Stimulated activated naive B cell treated with anti-CD40 and anti-IgM and Interleukin-4, amounts not matched to agents 10 μg/mL and 1 μg/mL and 100 μg/mL, for 72 hours (primary cell): Measurements from ENCODE around the gene EIF2AK3.

Source experiments
- ATAC-seq, 2 donors: fragments of 150-1000 bp; cut with Tn5 transposase; replicated peaks; 2 replicates each; pipeline ENCODE4 v1.10.0; 2021; ENCODE audit warnings: moderate library complexity in 1 of 2
- DNase-seq: peaks from one replicate; pipeline ENCODE4 v3.0.0; 2021
- H3K27ac Mint-ChIP-seq: one replicate; pipeline ENCODE4 v1.8.0; 2022; ENCODE audit warnings: mild to moderate bottlenecking, mixed read lengths
- H3K27me3 Mint-ChIP-seq, 2 donors: one replicate each; pipeline ENCODE4 v1.8.0; 2022; ENCODE audit warnings: mixed read lengths in 2 of 2
- H3K36me3 Mint-ChIP-seq, 2 donors: one replicate each; pipeline ENCODE4 v1.8.0; 2022; ENCODE audit warnings: mixed read lengths in 2 of 2, mild to moderate bottlenecking in 1 of 2
- H3K4me1 Mint-ChIP-seq, 2 donors: one replicate each; pipeline ENCODE4 v1.8.0; 2022; ENCODE audit warnings: mixed read lengths in 2 of 2, mild to moderate bottlenecking in 1 of 2
- H3K4me3 Mint-ChIP-seq, 2 donors: one replicate each; pipeline ENCODE4 v1.8.0; 2022; ENCODE audit warnings: mild to moderate bottlenecking in 2 of 2, mixed read lengths in 2 of 2, moderate library complexity in 1 of 2
- H3K9me3 Mint-ChIP-seq, 2 donors: one replicate each; pipeline ENCODE4 v1.8.0; 2022; ENCODE audit warnings: mixed read lengths in 2 of 2, mild to moderate bottlenecking in 1 of 2

The EIF2AK3 gene

DNA sequence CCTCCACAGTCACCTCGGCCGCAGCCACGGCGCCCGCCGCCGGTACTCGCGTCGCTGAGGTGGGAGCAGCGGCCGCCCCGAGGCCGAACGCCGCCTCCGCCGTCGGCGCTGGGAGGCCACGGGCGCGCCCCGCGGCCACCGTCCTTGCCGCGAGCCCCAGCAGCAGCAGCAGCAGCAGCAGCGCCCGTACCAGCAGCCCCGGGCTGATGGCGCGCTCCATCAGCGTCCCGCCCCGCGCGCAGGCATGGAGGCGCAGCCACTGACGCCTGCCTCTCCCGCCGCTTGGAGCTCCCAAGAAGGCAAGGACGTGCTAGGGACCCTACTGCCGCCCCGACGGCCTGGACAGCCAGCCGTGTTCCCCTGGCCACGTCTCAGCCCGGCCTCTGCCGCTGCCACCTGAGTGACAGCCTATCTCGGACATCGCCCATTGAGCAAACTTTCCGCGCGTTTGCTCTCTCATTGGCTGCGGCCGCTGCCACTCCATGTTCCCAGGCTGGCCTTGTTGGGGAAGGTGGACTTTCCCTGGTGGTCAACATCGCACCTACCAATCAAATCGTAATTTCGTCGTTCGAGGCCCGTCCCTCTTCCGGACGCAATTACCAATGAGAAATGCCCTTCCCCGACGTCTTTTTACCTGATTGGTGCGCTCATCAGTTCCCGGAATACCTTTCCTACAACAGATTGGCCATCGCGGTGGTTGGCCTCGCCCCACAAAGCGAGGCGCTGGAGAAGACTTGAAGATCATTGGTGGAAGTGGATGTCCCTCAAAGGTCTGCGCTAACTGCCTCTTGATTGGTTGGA, at the start of gene EIF2AK3:
Gene EIF2AK3, minus strand, starts transcription at position 410 of the 801 bp plus-strand sequence. Its CDS starts 190 bp downstream, at position 220.
- peak; percentile 98 for DNase-seq
- Mint-ChIP-seq H3K27me3 (no peaks in the 10 kb centered on the region), H3K9me3 (no peaks in the 10 kb centered on the region), H3K4me1 (peaks cover 4 to 11% of the 10 kb centered on the region in 2 donors), H3K36me3 (peaks cover 0 to 5% of the 10 kb centered on the region in 2 donors), H3K4me3 (no peak within 1 kb of the TSS), H3K27ac (peak within 1 kb of the TSS; percentile 90)
- ATAC-seq = peak; percentile 86 to 87

DNA sequence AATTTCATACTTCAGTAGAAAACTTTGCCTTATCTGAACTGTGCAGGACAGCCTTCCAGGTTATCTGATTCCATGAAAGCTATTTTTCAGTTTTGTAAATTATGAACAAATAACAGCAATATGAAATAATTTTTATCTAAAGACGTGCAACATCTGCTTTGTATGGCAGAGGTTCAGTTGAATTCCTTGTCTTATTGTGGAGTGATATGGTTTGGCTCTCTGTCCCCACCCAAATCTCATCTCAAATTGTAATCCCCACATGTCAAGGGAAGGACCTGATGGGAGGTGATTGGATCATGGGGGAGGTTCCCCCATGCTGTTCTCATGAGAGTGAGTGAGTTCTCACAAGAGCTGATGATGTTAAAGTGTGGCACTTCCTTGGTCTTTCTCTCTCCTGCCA, 46.1 kb upstream of the EIF2AK3 start:
- Mint-ChIP-seq H3K9me3 (no peaks in the 10 kb centered on the region), H3K27ac (no peak overlapping the region), H3K4me3 (no peak overlapping the region), H3K36me3 (no peaks in the 10 kb centered on the region), H3K4me1 (peaks cover 0 to 5% of the 10 kb centered on the region in 2 donors), H3K27me3 (no peaks in the 10 kb centered on the region)
- DNase-seq (no peak), ATAC-seq (no peak)

DNA sequence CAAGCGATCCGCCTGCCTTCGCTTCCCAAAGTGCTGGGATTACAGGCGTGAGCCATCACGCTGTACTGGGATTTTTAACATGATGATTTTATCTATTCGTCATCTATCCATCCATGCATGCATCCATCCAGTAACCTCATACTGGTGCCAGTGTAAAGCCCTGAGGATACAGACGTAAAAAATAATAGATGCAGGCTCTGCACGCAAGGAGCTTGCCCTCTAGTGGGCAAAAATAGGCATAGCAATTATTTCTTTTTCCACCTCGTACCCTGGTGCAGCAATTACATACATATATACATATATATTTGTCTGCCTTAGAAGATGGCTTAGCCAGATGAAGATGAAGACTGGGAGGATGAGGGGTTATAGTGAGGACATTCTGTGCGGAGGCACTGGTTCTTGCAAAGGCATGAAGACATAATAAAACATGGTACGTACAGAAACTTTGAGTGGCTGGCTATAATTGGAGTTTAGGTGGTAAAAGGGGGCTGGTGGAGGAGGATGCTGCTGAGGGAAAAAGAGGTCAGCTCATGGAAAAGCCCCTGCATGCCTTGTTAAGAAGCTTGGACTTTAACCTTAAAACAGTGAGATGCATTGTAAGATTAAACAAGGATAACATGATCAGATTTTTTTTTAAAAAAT, 44.6 kb upstream of the EIF2AK3 start:
- Mint-ChIP-seq H3K36me3 (no peaks in the 10 kb centered on the region), H3K4me3 (no peak overlapping the region), H3K27me3 (no peaks in the 10 kb centered on the region), H3K27ac (no peak overlapping the region), H3K4me1 (peaks cover 0 to 5% of the 10 kb centered on the region in 2 donors), H3K9me3 (no peaks in the 10 kb centered on the region)
- ATAC-seq (peak; percentile 80 to 81), DNase-seq (peak; percentile 8)

GRCh38 chr2:88669482-88670214, 42.4 kb upstream of the EIF2AK3 start:
- Mint-ChIP-seq H3K9me3 (no peaks in the 10 kb centered on the region), H3K36me3 (no peaks in the 10 kb centered on the region), H3K4me1 (peaks cover 0 to 5% of the 10 kb centered on the region in 2 donors), H3K27ac (no peak overlapping the region), H3K4me3 (no peak overlapping the region), H3K27me3 (no peaks in the 10 kb centered on the region)
- DNase-seq = peak; percentile 20
- peak; percentile 73 to 75 for ATAC-seq

GRCh38 chr2:88668862-88669261, 41.6 kb upstream of the EIF2AK3 start:
- no peak for DNase-seq
- Mint-ChIP-seq H3K27me3 (no peaks in the 10 kb centered on the region), H3K27ac (no peak overlapping the region), H3K4me1 (peaks cover 0 to 5% of the 10 kb centered on the region in 2 donors), H3K4me3 (no peak overlapping the region), H3K9me3 (peaks cover 0 to under 1% of the 10 kb centered on the region in 2 donors), H3K36me3 (no peaks in the 10 kb centered on the region)
- ATAC-seq = no peak

DNA sequence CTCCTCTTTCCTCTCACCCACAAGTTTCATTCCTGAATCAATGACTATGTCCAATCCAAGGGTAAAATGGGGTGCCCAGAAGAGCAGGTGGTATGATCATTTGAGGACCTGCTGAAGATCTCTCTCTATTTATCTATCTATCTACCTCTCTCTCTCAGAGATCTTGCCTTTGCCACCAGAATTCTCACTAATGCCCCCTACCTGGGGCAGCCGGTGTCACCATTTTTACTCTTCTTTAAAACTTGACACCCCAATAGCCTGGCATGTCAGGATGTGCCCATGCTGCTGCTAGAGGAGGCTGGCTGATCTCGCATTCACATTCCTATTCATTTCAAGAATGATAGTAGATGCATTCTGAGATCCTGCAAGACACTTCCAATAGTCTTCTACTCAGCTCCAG, 40.0 kb upstream of the EIF2AK3 start:
- Mint-ChIP-seq H3K36me3 (no peaks in the 10 kb centered on the region), H3K4me3 (no peak overlapping the region), H3K9me3 (peaks cover 0 to 1% of the 10 kb centered on the region in 2 donors), H3K27ac (no peak overlapping the region), H3K4me1 (peaks cover 0 to 5% of the 10 kb centered on the region in 2 donors), H3K27me3 (no peaks in the 10 kb centered on the region)
- ATAC-seq = no peak
- no peak for DNase-seq

DNA sequence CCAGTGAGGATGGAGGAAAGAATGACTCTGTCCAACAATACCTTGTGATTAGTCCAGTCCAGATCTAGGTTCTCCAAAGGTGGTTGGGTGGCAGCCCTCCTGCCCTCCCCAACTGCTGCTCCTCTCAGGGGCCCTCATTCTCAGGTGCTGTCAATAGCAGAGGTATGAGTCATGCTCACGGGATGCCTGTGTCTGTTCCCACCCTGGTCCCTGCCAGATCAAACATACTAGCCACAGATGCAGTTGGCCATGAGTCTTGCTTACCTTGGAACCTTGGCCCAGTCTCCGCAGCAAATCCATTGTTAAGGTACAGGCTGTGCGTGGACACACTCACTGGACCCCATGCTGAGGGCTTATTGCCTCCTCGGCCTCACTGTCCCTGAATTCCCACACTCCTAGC, 39.3 kb upstream of the EIF2AK3 start:
- ATAC-seq (no peak), DNase-seq (no peak)
- Mint-ChIP-seq H3K9me3 (peaks cover 0 to 1% of the 10 kb centered on the region in 2 donors), H3K27ac (no peak overlapping the region), H3K36me3 (no peaks in the 10 kb centered on the region), H3K27me3 (no peaks in the 10 kb centered on the region), H3K4me1 (no peaks in the 10 kb centered on the region), H3K4me3 (no peak overlapping the region)

- DNase-seq (no peak), ATAC-seq (no peak)
- Mint-ChIP-seq H3K27me3 (no peaks in the 10 kb centered on the region), H3K9me3 (peaks cover 1 to 3% of the 10 kb centered on the region in 2 donors), H3K36me3 (no peaks in the 10 kb centered on the region), H3K4me3 (no peak overlapping the region), H3K4me1 (no peaks in the 10 kb centered on the region), H3K27ac (peak overlapping the region; percentile 76)
These were observed 33.4 kb upstream of the EIF2AK3 start for GRCh38 chr2:88660622-88661021.

GRCh38 chr2:88659538-88659915, 32.3 kb upstream of the EIF2AK3 start:
- no peak for ATAC-seq
- Mint-ChIP-seq H3K9me3 (peaks cover 1 to 3% of the 10 kb centered on the region in 2 donors), H3K27ac (no peak overlapping the region), H3K4me1 (no peaks in the 10 kb centered on the region), H3K36me3 (no peaks in the 10 kb centered on the region), H3K27me3 (no peaks in the 10 kb centered on the region), H3K4me3 (no peak overlapping the region)
- DNase-seq = no peak

DNA sequence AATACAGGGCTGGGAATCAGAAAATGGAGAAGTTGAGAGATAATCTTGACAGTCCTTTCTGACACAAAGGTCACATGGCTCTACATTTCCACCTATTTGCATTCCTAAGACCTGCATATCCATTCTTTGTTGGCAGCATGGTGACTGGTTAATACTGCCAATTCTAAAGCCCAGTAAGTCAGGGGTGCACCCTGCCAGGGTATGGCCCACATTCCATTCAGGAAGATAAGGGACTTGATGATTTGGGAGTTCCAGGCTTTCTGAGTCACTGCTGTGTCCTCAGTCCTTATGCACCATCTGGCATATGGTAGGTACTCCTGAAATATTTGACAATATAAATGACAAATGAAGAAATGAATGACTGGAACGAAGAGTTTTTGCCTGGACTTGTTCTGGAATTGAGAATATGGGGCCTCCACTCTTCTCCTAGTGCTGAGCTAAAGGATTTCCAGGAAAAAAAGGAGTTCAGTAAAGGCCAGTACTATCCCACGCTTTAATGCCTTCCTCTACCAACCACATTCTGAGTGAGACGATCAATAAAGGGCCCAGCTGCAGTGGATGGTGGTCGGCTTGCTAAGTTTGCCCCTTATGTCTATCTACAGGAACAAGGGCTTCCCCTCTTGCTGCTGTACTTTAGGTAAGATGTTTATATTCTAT, 31.7 kb upstream of the EIF2AK3 start:
- ATAC-seq = no peak
- H3K27me3 Mint-ChIP-seq = no peaks in the 10 kb centered on the region
- H3K9me3 Mint-ChIP-seq = peaks cover 1 to 3% of the 10 kb centered on the region in 2 donors
- no peak overlapping the region for H3K4me3 Mint-ChIP-seq
- no peaks in the 10 kb centered on the region for H3K36me3 Mint-ChIP-seq
- no peak overlapping the region for H3K27ac Mint-ChIP-seq
- DNase-seq = no peak
- H3K4me1 Mint-ChIP-seq = no peaks in the 10 kb centered on the region

DNA sequence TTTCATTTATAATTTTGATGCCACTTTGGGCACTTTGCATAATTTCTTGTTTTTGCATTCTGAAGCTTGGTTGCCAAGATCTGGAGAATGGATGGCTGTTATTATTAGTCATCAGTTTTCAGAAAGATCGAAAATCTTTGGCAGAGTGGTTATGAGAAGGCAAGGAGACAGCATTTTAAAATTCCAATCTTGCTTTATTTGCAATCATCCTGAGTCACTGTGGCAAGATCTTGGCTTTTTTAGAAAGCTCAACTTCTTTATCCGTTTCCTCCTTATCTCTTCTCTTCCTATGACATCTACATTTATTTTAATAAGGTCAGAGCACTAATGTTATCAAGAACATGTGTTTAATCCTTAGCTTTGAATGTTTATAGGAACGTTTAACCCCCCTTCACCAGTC, 31.1 kb upstream of the EIF2AK3 start:
- no peaks in the 10 kb centered on the region for H3K27me3 Mint-ChIP-seq
- H3K4me3 Mint-ChIP-seq = no peak overlapping the region
- ATAC-seq (no peak), DNase-seq (no peak)
- no peak overlapping the region for H3K27ac Mint-ChIP-seq
- peaks cover 0 to 3% of the 10 kb centered on the region in 2 donors for H3K9me3 Mint-ChIP-seq
- H3K36me3 Mint-ChIP-seq = no peaks in the 10 kb centered on the region
- H3K4me1 Mint-ChIP-seq = no peaks in the 10 kb centered on the region

DNA sequence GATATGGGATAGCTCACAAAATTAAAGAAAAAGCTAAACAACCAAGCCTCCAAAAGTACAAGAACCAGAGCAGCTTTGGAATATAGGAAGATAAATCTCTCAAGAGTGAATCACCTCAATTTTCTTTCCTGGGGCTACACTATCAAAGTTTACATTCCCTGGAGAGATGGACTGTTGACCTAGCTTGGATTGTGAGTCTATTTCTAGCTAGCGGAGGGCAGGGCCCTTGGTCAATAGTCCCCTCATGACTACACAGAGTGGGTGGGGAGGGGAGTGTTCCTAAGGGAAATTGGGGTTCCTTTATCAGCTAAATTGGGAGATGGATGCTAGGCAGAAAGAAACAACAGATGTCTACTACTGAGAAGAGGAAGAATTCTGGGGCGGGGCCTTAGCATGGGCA, 29.9 kb upstream of the EIF2AK3 start:
- Mint-ChIP-seq H3K36me3 (no peaks in the 10 kb centered on the region), H3K27ac (no peak overlapping the region), H3K4me3 (no peak overlapping the region), H3K27me3 (no peaks in the 10 kb centered on the region), H3K9me3 (peaks cover 0 to 3% of the 10 kb centered on the region in 2 donors), H3K4me1 (peaks cover 0 to under 1% of the 10 kb centered on the region in 2 donors)
- ATAC-seq = no peak
- no peak for DNase-seq

DNA sequence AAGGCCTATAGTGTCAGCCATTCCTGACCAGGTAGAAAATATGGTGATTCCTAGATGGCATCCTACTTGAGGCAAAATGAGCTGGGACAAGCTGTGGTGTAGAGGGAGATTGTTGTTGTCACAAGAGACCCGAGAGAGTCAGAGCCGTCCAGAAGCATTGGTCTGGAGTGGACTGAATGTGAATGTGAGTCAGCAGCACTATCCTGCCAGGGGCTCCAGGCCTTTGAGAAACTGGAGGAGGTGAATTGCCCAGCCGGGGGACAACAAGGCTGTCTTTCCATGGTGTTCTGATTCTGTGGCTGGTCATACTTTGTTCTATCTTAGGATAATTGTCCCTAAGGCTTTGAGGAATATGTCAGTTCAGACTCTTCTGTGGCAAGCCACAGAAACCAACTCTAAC, 29.4 kb upstream of the EIF2AK3 start:
- ATAC-seq = no peak

DNA sequence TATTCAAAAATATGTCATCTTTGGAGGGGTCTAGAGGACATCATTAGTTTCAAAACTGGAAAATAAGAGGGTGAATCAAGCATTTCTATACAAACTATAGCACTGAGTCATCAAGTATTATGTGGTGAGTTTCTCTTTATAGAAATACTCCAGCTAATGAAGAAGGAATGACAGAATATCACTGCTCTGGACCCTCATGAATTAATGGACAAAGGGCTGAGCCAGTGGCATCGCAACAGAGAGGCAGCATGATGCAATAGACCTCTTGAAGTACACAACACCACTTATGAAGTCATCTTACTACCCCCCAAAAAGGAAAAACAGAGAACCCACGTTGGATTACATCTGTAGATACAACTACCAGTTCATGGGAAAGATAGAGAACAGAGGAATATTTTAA, 27.4 kb upstream of the EIF2AK3 start:
- ATAC-seq = no peak
- H3K9me3 Mint-ChIP-seq = no peaks in the 10 kb centered on the region
- no peak overlapping the region for H3K4me3 Mint-ChIP-seq
- no peak for DNase-seq
- peaks cover 3 to 10% of the 10 kb centered on the region in 2 donors for H3K4me1 Mint-ChIP-seq
- H3K27ac Mint-ChIP-seq = no peak overlapping the region
- no peaks in the 10 kb centered on the region for H3K36me3 Mint-ChIP-seq
- H3K27me3 Mint-ChIP-seq = no peaks in the 10 kb centered on the region

More for the DNA sequence above, 29.4 kb upstream of the EIF2AK3 start:
- Mint-ChIP-seq H3K27me3 (no peaks in the 10 kb centered on the region), H3K4me1 (peaks cover 3 to 5% of the 10 kb centered on the region in 2 donors), H3K27ac (no peak overlapping the region), H3K4me3 (no peak overlapping the region), H3K9me3 (peaks cover 0 to 3% of the 10 kb centered on the region in 2 donors), H3K36me3 (no peaks in the 10 kb centered on the region)
- no peak for DNase-seq
